ENCODE results near the gene NUCB1.
"Not testable (repeated sequence)": the region's sequence is repeated elsewhere in the genome, so short reads cannot be mapped to it uniquely, and the experiment has no call there.

NUCB1 gene

DNA sequence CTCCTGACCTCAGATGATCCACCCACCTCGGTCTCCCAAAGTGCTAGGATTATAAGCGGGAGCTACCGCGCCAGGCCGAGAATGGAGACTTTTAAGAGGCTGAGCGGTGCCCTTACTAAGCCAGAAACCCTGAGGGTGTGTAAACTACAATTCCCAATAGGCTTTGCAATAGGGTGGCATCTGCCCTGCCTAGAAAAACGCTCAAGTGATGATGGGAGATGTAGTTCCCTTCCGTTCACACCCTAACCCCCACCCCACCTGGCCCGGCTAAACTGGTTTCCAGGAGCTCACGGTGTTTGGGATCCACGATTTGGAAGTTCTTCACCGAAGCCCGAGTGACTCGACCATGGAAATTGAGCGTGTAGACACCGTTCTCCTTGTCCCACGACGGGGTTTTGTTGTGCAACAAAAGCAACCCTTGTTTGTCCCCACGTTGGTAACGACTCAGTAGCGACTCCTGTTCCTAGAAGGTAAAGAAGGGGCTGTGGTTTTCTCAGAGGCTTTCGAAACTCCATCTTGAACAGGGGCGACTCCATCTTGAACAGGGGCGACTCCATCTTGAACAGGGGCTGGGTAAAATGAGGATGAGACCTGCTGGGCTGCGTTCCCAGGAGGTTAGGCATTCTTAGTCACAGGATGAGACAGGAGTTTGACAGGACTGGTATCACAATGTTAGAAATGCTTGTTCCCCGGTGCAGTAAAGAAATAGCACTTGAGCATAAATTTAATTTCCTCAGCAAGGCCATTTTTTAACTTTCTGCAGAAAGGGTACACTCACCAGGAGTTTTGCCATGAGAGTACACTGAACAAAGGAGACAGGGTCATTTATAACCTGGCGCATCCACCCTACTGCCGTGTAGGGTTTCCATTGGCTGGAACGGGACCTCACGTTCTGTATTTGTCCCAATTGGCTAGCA is 18.1 kb upstream of the NUCB1 start:
- Mint-ChIP-seq H3K9me3 (no peaks in the 10 kb centered on the region), H3K4me3 (no peak overlapping the region), H3K27ac (no peak overlapping the region), H3K27me3 (no peaks in the 10 kb centered on the region), H3K4me1 (peaks cover 10 to 19% of the 10 kb centered on the region in 2 donors), H3K36me3 (peaks cover 11 to 20% of the 10 kb centered on the region in 2 donors)
- DNase-seq (no peak), ATAC-seq (replicated peaks) (peak; percentile 49 to 69)

DNA sequence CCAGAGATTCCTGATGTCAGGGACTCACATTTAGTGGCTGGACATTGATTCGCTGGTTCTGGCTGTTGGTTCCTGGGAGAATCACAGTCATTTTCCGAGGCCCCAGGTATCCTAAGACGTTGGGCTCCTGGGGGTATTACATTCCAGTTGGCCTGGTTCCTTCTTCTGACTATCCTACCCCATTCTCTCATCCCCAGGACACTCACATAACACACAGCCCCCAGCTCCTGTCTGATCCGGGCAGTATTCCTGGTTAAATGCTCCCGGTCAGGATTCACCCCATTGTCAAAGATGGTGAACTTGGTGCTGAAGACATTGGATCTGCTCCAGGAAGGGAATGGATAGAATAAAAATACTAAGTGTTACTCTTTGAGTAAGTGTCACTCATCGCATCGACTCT is 16.4 kb upstream of the NUCB1 start:
- Mint-ChIP-seq H3K27ac (no peak overlapping the region), H3K36me3 (peaks cover 0 to 4% of the 10 kb centered on the region in 2 donors), H3K4me3 (no peak overlapping the region), H3K9me3 (no peaks in the 10 kb centered on the region), H3K27me3 (peaks cover 0 to 3% of the 10 kb centered on the region in 2 donors), H3K4me1 (peaks cover 5 to 6% of the 10 kb centered on the region in 2 donors)
- ATAC-seq (replicated peaks) (no peak), DNase-seq (no peak)

DNA sequence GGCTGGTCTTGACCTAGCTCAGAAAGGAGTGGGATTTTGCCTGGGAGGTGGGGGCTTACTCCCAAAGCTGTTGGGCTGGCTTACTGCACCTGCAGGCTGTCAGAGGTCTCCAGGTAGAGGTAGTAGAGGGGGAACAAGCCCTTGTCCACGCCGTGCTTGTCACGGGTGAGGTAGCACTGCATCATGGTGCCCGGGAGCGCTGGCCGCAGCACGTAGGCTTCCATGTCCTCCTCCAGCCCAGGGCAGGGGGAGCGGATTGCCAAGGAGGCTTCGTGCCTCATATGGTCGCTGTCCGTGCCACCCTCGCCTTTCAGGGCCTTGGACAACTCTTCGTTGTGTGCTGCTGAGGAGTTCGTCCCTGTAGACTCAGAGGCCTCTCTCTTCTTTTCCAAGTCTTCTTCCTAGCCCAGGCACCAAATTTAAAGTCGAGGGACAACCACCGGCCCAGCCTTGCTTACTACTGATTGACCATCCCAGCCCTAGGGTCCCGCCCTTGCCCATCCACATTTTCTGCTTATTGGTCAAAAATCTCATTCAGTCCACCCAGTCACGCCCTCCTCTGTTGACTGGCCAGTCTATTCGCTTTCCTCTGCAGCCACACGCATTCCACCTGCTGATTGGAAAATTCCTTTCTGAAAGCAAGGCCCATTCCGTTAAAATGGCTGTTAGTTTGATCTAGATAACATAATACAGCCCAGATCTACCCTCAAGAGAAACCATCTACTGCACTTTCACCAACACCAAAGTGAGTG is 12.1 kb upstream of the NUCB1 start:
- Mint-ChIP-seq H3K4me3 (no peak overlapping the region), H3K27ac (no peak overlapping the region), H3K9me3 (no peaks in the 10 kb centered on the region)

DNA sequence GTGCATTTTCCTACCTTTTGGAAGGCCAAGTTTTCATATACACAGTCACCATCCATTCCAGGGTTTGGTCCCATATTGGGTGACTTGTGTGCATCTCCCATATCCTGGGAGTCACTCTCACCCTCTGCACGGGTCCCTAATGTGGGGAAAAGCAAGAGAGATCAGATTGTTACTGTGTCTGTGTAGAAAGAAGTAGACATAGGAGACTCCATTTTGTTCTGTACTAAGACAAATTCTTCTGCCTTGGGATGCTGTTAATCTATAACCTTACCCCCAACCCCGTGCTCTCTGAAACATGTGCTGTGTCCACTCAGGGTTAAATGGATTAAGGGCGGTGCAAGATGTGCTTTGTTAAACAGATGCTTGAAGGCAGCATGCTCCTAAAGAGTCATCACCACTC is 10.6 kb upstream of the NUCB1 start:
- H3K9me3 Mint-ChIP-seq; ATAC-seq (replicated peaks); H3K4me1 Mint-ChIP-seq; H3K27ac Mint-ChIP-seq; H3K4me3 Mint-ChIP-seq; H3K36me3 Mint-ChIP-seq; DNase-seq: not testable (repeated sequence)
- H3K27me3 Mint-ChIP-seq: peaks cover 18 to 26% of the 10 kb centered on the region in 2 donors

More for the DNA sequence above, 12.1 kb upstream of the NUCB1 start:
- no peak for DNase-seq
- Mint-ChIP-seq H3K27me3 (peaks cover 7 to 22% of the 10 kb centered on the region in 2 donors), H3K4me1 (peaks cover 0 to 4% of the 10 kb centered on the region in 2 donors), H3K36me3 (no peaks in the 10 kb centered on the region)
- no peak for ATAC-seq (replicated peaks)

DNA sequence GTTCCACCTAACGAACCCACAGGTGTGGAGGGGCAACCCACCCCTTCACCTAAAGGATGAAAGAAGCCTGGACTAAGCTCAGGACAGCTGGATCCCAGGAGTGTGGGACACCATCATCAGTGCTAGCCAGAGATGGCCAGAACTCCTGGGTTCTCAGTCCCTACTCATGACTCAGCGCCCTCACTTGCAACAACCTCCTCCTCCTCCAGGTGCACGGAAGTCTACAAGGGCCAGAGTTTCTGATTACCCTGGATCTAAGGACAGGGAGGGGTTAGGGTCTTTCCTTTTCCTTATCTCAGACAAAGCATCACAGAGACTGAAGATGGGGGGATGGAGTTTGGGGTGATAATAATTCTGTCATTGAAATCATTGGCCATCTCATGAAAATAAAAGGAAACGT is 9.6 kb upstream of the NUCB1 start:
- Mint-ChIP-seq H3K9me3 (no peaks in the 10 kb centered on the region), H3K27me3 (peaks cover 28 to 34% of the 10 kb centered on the region in 2 donors), H3K27ac (no peak overlapping the region), H3K4me1 (peaks cover 8% of the 10 kb centered on the region in 2 donors), H3K4me3 (no peak overlapping the region), H3K36me3 (no peaks in the 10 kb centered on the region)
- DNase-seq (no peak), ATAC-seq (replicated peaks) (no peak)

DNA sequence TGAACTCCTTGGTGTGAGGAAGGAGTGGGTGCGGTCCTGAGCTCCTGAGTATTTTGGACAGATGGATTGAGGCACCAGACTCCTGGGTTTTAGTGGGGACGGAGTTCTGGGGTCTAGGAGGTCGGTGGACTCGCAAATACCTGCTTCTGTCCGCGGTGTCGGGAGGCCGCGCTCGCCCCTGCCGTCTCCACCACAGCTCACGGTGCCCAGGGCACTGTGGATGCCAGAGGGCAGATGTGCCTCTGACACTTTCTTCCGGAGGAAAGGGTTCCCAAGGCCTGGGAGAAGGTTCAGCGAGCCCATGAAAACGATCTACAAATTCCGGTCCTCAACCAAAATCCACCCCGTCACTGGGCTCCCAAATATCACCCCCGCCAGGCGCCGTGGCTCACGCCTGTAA is 4.9 kb upstream of the NUCB1 start:
- H3K4me1 Mint-ChIP-seq: peaks cover 16 to 33% of the 10 kb centered on the region in 2 donors
- no peak for ATAC-seq (replicated peaks)
- H3K4me3 Mint-ChIP-seq: peak overlapping the region; percentile 71 to 75
- H3K9me3 Mint-ChIP-seq: no peaks in the 10 kb centered on the region
- H3K36me3 Mint-ChIP-seq: peaks cover 2 to 4% of the 10 kb centered on the region in 2 donors
- DNase-seq: no peak
- peaks cover 45 to 49% of the 10 kb centered on the region in 2 donors for H3K27me3 Mint-ChIP-seq
- no peak overlapping the region for H3K27ac Mint-ChIP-seq

DNA sequence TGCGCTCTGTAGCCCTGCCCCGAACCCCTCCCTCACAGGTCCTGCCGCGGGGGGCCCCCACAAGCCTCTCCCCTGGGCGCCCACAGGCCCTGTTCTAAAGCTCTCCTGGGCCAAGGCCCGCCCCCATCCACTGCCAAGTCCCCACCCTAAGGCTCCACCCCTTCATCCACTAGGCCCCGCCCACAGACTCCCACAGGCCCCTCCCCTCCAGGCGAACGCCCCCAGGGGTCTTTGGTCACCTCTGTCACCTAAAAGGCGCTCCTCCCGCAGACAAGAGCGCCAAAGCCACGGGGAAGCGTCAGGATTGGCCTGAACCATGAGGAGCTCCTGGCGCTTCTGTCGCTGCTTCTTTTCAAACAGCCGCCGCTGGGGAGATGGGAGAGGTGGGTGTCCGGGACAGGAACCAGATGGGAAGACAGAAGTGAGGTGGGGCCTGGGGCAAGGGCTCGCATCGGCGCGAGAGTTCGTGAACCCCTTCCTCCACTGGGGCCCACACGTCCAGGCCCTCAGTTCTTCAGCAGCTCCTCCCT is 3.9 kb upstream of the NUCB1 start:
- no peak for DNase-seq

DNA sequence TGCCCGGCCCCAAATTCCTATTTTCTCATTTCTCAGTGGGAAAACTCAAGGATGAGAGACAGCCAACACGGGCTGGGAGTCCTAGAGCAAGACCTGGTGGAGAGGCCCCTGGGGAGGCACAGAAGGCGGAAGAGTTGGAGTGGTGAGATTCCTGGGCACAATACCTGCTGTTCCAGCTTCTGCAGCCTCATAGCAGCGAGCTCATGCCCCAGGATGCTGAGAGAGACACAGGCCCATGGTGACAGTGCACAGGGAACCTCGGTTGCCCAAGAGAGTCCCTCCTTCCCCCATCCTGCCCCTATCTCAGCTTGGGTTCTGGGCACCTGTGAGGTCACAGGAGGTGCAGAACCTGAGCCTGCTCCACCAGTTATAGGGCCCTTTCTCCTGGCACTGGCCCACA is 2.9 kb upstream of the NUCB1 start:
- no peak for ATAC-seq (replicated peaks)
- Mint-ChIP-seq H3K36me3 (peaks cover 7 to 12% of the 10 kb centered on the region in 2 donors), H3K4me1 (peaks cover 17 to 50% of the 10 kb centered on the region in 2 donors), H3K9me3 (no peaks in the 10 kb centered on the region), H3K4me3 (no peak overlapping the region), H3K27me3 (peaks cover 32 to 42% of the 10 kb centered on the region in 2 donors), H3K27ac (no peak overlapping the region)
- no peak for DNase-seq

More for the DNA sequence above, 3.9 kb upstream of the NUCB1 start:
- no peaks in the 10 kb centered on the region for H3K9me3 Mint-ChIP-seq
- H3K36me3 Mint-ChIP-seq: peaks cover 3 to 8% of the 10 kb centered on the region in 2 donors
- peaks cover 40 to 42% of the 10 kb centered on the region in 2 donors for H3K27me3 Mint-ChIP-seq
- H3K27ac Mint-ChIP-seq: no peak overlapping the region
- H3K4me1 Mint-ChIP-seq: peaks cover 19 to 43% of the 10 kb centered on the region in 2 donors
- peak overlapping the region; percentile 71 to 75 for H3K4me3 Mint-ChIP-seq
- ATAC-seq (replicated peaks): peak; percentile 30 to 31

DNA sequence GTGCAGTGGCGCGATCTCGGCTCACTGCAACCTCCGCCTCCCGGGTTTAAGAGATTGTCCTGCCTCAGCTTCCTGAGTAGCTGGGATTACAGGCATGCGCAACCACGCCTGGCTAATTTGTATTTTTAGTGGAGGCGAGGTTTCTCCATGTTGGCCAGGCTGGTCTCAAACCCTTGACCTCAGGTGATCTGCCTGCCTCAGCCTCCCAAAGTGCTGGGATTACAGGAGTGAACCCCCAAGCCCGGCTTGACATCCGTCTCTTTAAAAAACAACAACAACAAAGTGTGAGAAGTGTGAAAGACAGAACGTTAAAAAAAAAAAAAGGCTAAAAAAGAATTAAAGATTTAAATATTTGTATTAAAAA is 744 bp upstream of the NUCB1 start:
- peak overlapping the region; percentile 96 to 100 for H3K4me3 Mint-ChIP-seq
- peaks cover 13 to 24% of the 10 kb centered on the region in 2 donors for H3K36me3 Mint-ChIP-seq
- peaks cover 21 to 56% of the 10 kb centered on the region in 2 donors for H3K4me1 Mint-ChIP-seq
- not testable (repeated sequence) for H3K9me3 Mint-ChIP-seq; DNase-seq; ATAC-seq (replicated peaks)
- peaks cover 22 to 32% of the 10 kb centered on the region in 2 donors for H3K27me3 Mint-ChIP-seq
- H3K27ac Mint-ChIP-seq: peak overlapping the region; percentile 95

DNA sequence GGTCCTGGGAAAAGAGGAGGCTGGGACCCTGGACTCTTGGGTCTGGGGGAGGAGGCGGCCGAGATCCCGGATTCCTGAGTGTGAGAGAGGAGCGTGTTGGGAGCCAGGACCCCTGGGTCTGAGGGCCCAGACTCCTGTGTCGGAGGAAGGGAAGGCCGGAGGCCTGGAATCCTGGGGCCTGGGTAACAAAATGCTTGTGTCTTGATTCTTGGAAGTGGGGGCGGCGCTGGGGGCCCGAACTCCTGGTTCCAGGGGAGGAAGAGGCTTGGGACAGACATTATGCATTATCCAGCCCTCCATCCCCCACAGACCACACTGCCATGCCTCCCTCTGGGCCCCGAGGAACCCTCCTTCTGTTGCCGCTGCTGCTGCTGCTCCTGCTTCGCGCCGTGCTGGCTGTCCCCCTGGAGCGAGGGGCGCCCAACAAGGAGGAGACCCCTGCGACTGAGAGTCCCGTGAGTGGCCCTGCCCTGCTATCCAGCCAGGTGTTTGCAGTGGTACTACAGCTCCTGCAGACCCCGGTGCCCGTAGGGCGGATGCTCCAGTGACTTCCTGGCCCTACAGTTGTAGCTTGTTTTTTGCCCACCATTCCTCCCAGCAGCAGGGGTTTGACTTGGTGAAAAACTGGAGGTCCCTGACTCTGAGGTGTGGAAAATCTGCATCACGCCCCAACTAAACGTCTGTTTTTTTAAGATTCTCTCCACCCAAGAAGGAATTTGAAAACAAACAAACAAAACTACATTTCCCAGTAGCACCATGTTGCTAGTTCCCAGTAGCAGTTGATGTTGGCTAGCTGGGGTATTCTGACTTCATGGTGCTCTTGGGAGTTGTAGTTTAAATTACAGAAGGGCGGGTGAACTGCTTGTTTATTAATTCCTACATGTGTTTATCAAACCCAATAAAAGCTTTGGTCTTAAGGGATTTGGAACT is 630 bp downstream of the NUCB1 start:
- DNase-seq: no peak

DNA sequence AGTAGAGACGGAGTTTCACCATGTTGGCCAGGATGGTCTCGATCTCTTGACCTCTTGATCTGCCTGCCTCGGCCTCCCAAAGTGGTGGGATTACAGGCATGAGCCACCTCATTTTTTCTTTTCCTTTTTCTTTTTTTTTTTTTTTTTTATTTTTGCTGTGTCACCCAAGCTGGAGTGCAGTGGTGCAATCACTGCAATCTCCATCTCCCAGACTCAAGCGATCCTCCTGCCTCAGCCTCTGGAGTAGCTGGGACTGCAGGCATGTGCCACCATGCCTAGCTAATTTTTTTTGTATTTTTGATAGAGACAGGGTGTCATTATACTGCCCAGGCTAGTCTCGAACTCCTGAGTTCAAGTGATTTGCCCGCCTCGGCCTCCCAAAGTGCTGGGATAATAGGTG is 2.2 kb downstream of the NUCB1 start:
- Mint-ChIP-seq H3K4me1 (peaks cover 12 to 34% of the 10 kb centered on the region in 2 donors), H3K36me3 (peaks cover 28 to 41% of the 10 kb centered on the region in 2 donors)
- not testable (repeated sequence) for H3K9me3 Mint-ChIP-seq; H3K27me3 Mint-ChIP-seq; DNase-seq; H3K4me3 Mint-ChIP-seq; H3K27ac Mint-ChIP-seq; ATAC-seq (replicated peaks)

More for the DNA sequence above, 630 bp downstream of the NUCB1 start:
- ATAC-seq (replicated peaks): peak in 1 of 2 donors; percentile 10
- Mint-ChIP-seq H3K4me3 (peak overlapping the region; percentile 96 to 100), H3K27me3 (peaks cover 13 to 19% of the 10 kb centered on the region in 2 donors), H3K27ac (peak overlapping the region; percentile 95), H3K9me3 (no peaks in the 10 kb centered on the region), H3K36me3 (peaks cover 24 to 36% of the 10 kb centered on the region in 2 donors), H3K4me1 (peaks cover 16 to 46% of the 10 kb centered on the region in 2 donors)

DNA sequence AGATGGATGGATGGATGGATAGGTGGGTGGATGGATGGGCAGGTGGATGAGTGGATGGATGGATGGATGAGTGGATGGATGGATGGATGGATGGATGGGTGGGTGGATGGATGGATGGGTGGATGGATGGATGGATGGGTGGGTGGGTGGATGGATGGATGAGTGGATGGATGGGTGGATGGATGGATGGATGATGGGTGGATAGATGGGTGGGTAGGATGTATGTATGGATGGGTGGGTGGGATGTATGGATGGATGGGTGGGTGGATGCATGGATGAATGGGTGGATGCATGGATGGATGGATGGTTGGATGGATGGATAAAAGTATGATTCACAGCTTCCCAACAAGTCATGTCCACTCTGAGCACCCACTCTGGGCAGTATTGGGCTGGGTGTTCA is 3.7 kb downstream of the NUCB1 start:
- ATAC-seq (replicated peaks); H3K9me3 Mint-ChIP-seq; H3K4me3 Mint-ChIP-seq; H3K27me3 Mint-ChIP-seq; DNase-seq; H3K27ac Mint-ChIP-seq: not testable (repeated sequence)
- Mint-ChIP-seq H3K4me1 (peaks cover 16 to 34% of the 10 kb centered on the region in 2 donors), H3K36me3 (peaks cover 37 to 55% of the 10 kb centered on the region in 2 donors)

DNA sequence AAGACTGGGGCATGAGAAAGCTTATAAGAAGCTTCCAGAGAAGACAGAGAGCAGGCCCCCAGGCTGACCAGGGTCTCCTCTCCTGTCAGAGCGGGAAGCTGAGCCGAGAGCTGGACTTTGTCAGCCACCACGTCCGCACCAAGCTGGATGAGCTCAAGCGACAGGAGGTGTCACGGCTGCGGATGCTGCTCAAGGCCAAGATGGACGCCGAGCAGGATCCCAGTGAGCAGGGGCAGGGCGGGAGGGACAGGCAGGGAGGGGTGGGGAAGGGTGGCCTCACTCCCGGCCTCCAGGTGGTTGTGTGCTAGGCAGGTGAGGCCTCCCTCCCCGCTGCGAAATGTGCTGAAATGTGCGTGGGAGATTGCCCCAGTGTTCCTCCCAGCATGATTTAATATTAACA is 5.6 kb downstream of the NUCB1 start:
- Mint-ChIP-seq H3K36me3 (peaks cover 44 to 66% of the 10 kb centered on the region in 2 donors), H3K27ac (no peak overlapping the region), H3K9me3 (no peaks in the 10 kb centered on the region), H3K4me1 (peaks cover 13 to 26% of the 10 kb centered on the region in 2 donors), H3K27me3 (no peaks in the 10 kb centered on the region), H3K4me3 (no peak overlapping the region)
- ATAC-seq (replicated peaks) (no peak), DNase-seq (no peak)
